Keratinocyte (primary cell): ENCODE results near the gene FHDC1. TPM values are rescaled to one million over a fixed set of nuclear protein-coding genes. Genes with fewer than 3 reads are reported as not detected.
A peak's percentile ranks its signal among the peaks of the same experiment; 100 is the strongest.

Experiments
- DNase-seq: peaks from one replicate; pipeline ENCODE4 v3.0.0-alpha.2; 2011; ENCODE audit warnings: low read depth, missing footprints, low spot score
- FAIRE-seq: peaks from 2 replicates; lab custom pipeline; 2011; peaks lifted over from hg19 to GRCh38; lab: Jason Lieb, UNC
- H2AFZ ChIP-seq: 2 replicates; pipeline ENCODE4 v1.6.0; 2012; ENCODE audit warnings: low read length, control low read depth, inconsistent platforms; ENCODE audit not compliant: control insufficient read depth
- H3K27ac ChIP-seq: 2 replicates; pipeline ENCODE4 v1.5.1; 2011; ENCODE audit warnings: low read length; ENCODE audit not compliant: control insufficient read depth, insufficient read depth
- H3K27me3 ChIP-seq: 3 replicates; pipeline ENCODE4 v1.6.0; 2011; ENCODE audit warnings: low read length; ENCODE audit not compliant: control insufficient read depth, insufficient read depth; ENCODE audit errors: extremely low read depth
- H3K36me3 ChIP-seq, 2 experiments: 2 replicates in 1 of 2; 3 replicates in 1 of 2; pipeline ENCODE4 v1.5.1; 2011; ENCODE audit warnings: low read length in 2 of 2, mild to moderate bottlenecking in 1 of 2; ENCODE audit not compliant: control insufficient read depth in 2 of 2, insufficient read depth in 2 of 2; ENCODE audit errors: extremely low read depth in 1 of 2
- H3K4me1 ChIP-seq: 3 replicates; pipeline ENCODE4 v1.5.1; 2011; ENCODE audit warnings: low read length; ENCODE audit not compliant: control insufficient read depth, insufficient read depth; ENCODE audit errors: extremely low read depth
- H3K4me2 ChIP-seq: 3 replicates; pipeline ENCODE4 v1.6.0; 2011; ENCODE audit warnings: low read depth, low read length; ENCODE audit not compliant: control insufficient read depth, insufficient read depth; ENCODE audit errors: extremely low read depth
- H3K4me3 ChIP-seq, 3 experiments: fragments of 200-600 bp in 1 of 3; sonication (generic) in 1 of 3; 2 replicates in 2 of 3; 3 replicates in 1 of 3; pipeline ENCODE4 v1.5.1; 2011 to 2016; ENCODE audit warnings: low read length in 3 of 3, mild to moderate bottlenecking in 3 of 3, control low read depth in 2 of 3, inconsistent platforms in 1 of 3, low read depth in 1 of 3, mixed read lengths in 1 of 3, mixed run types in 1 of 3, moderate library complexity in 1 of 3; ENCODE audit not compliant: control insufficient read depth in 2 of 3, insufficient read depth in 2 of 3; ENCODE audit errors: extremely low read depth in 1 of 3
- H3K79me2 ChIP-seq: 2 replicates; pipeline ENCODE4 v1.6.0; 2012; ENCODE audit warnings: low read length; ENCODE audit not compliant: control insufficient read depth, insufficient read depth
- H3K9ac ChIP-seq: 3 replicates; pipeline ENCODE4 v1.6.0; 2011; ENCODE audit warnings: low read length; ENCODE audit not compliant: control insufficient read depth, insufficient read depth; ENCODE audit errors: extremely low read depth
- H3K9me1 ChIP-seq: 3 replicates; pipeline ENCODE4 v1.6.0; 2011; ENCODE audit warnings: low read length; ENCODE audit not compliant: control insufficient read depth, insufficient read depth; ENCODE audit errors: extremely low read depth
- H3K9me3 ChIP-seq: 2 replicates; pipeline ENCODE4 v1.5.1; 2012; ENCODE audit warnings: low read depth, low read length; ENCODE audit not compliant: control insufficient read depth
- H4K20me1 ChIP-seq: 3 replicates; pipeline ENCODE4 v1.6.0; 2011; ENCODE audit warnings: low read length; ENCODE audit not compliant: control insufficient read depth, insufficient read depth; ENCODE audit errors: extremely low read depth
- EZH2 ChIP-seq: IDR thresholded peaks from one replicate; pipeline ENCODE4 v1.6.1; 2012; ENCODE audit warnings: inconsistent platforms, mild to moderate bottlenecking, low read length, moderate library complexity
- dilution Hi-C: fragments of 300-500 bp; cut with MboI; formaldehyde crosslinking; loops from one replicate; pipeline ENCODE4 v1.7.0; 2020; ENCODE audit warnings: low sequenced_read_pairs; ENCODE audit not compliant: extremely low pct_ligation_motif_present
- polyA plus RNA-seq, 5 experiments: library from polyadenylated mRNA; depleted of rRNA in 3 of 5; stranded (reverse) in 3 of 5; stranded (forward) in 1 of 5; unstranded in 1 of 5; fragments of >200 nt; gene quantifications; 1 replicate in 1 of 5; 2 replicates in 3 of 5; 3 replicates in 1 of 5; pipeline versions ENCODE4 v1.2.1 to v1.2.3, GENCODE V29; 2011 to 2012; ENCODE audit warnings: missing spikeins in 2 of 5, low read depth in 1 of 5, low replicate concordance in 1 of 5
- TF ChIP-seq, protein P1 (sequence below), 3 experiments: IDR thresholded peaks in 1 of 3; conservative IDR thresholded peaks in 1 of 3; optimal IDR thresholded peaks in 1 of 3; 2 replicates in 2 of 3; 3 replicates in 1 of 3; pipeline versions ENCODE3 to v1.5.1; 2011; ENCODE audit warnings: low read length in 3 of 3, mild to moderate bottlenecking in 3 of 3, moderate library complexity in 2 of 3, control low read depth in 1 of 3, inconsistent platforms in 1 of 3; ENCODE audit not compliant: insufficient read depth in 2 of 3; ENCODE audit errors: extremely low read depth in 1 of 3

FHDC1 gene
- polyA plus RNA-seq, 1 donor (not counting 4 experiments of a cell fraction or from before 2014, with no cell fraction given), result 1.6 TPM

DNA sequence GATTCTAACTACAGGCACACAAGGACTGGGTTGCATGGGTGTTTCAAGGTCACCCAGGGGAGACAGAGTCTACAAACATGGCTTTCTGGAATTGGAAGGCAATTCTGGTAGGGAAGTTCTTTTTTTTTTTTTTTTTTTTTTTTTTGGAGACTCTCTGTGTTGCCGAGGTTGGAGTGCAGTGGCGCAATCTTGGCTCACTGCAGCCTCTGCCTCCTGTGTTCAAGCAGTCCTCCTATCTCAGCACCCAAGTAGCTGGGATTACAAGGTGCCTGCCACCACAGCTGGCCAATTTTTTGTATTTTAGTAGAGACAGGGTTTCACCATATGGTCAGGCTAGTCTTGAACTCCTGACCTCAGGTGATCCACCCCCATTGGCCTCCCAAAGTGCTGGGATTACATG, 16.3 kb upstream of the FHDC1 start:
- Histone ChIP-seq H3K9me1 (no peaks in the 10 kb centered on the region), H2AFZ (no peak overlapping the region), H3K79me2 (no peaks in the 10 kb centered on the region), H3K4me2 (no peak overlapping the region), H3K9ac (no peak overlapping the region), H3K4me3 (no peak overlapping the region), H3K27ac (no peak overlapping the region), H3K27me3 (no peaks in the 10 kb centered on the region), H3K9me3 (no peaks in the 10 kb centered on the region), H4K20me1 (no peaks in the 10 kb centered on the region), H3K4me1 (no peaks in the 10 kb centered on the region), H3K36me3 (no peaks in the 10 kb centered on the region)
- FAIRE-seq (no peak), DNase-seq (no peak)
- TF ChIP-seq, protein P1, sequence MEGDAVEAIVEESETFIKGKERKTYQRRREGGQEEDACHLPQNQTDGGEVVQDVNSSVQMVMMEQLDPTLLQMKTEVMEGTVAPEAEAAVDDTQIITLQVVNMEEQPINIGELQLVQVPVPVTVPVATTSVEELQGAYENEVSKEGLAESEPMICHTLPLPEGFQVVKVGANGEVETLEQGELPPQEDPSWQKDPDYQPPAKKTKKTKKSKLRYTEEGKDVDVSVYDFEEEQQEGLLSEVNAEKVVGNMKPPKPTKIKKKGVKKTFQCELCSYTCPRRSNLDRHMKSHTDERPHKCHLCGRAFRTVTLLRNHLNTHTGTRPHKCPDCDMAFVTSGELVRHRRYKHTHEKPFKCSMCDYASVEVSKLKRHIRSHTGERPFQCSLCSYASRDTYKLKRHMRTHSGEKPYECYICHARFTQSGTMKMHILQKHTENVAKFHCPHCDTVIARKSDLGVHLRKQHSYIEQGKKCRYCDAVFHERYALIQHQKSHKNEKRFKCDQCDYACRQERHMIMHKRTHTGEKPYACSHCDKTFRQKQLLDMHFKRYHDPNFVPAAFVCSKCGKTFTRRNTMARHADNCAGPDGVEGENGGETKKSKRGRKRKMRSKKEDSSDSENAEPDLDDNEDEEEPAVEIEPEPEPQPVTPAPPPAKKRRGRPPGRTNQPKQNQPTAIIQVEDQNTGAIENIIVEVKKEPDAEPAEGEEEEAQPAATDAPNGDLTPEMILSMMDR (optimal IDR thresholded peaks at IDR 0.05 in 1 of 3, IDR thresholded peaks at IDR 0.05 in 1 of 3, conservative IDR thresholded peaks at IDR 0.05 in 1 of 3; ENCODE audit: extremely low read depth in 1 of 3, insufficient read depth in 2 of 3, low read length in 3 of 3), result no peak
- no peak for TF ChIP-seq EZH2
- dilution Hi-C loops, result no loop called here

GRCh38 chr4:152920768-152921167, 15.4 kb upstream of the FHDC1 start:
- peak; percentile 9 for DNase-seq
- H3K4me2 ChIP-seq, result no peak overlapping the region
- H3K36me3 ChIP-seq, result no peaks in the 10 kb centered on the region
- H4K20me1 ChIP-seq, result no peaks in the 10 kb centered on the region
- FAIRE-seq, result no peak
- H2AFZ ChIP-seq, result no peak overlapping the region
- H3K79me2 ChIP-seq, result no peaks in the 10 kb centered on the region
- no peaks in the 10 kb centered on the region for H3K9me1 ChIP-seq
- no peaks in the 10 kb centered on the region for H3K27me3 ChIP-seq
- TF ChIP-seq, protein P1 (optimal IDR thresholded peaks at IDR 0.05 in 1 of 3, IDR thresholded peaks at IDR 0.05 in 1 of 3, conservative IDR thresholded peaks at IDR 0.05 in 1 of 3; ENCODE audit: extremely low read depth in 1 of 3, insufficient read depth in 2 of 3, low read length in 3 of 3), result no peak
- TF ChIP-seq EZH2, result no peak
- H3K4me3 ChIP-seq, result no peak overlapping the region
- no peak overlapping the region for H3K27ac ChIP-seq
- dilution Hi-C loops, result no loop called here
- no peak overlapping the region for H3K9ac ChIP-seq
- H3K4me1 ChIP-seq, result no peaks in the 10 kb centered on the region
- no peaks in the 10 kb centered on the region for H3K9me3 ChIP-seq
